ENCODE measurements around the gene BDNF. TPM values are rescaled to one million over a fixed set of nuclear protein-coding genes. Genes with fewer than 3 reads are reported as not detected.

The BDNF gene
- total RNA-seq, 2 donors from 2014 or later = 0.10 to 0.40 TPM

DNA sequence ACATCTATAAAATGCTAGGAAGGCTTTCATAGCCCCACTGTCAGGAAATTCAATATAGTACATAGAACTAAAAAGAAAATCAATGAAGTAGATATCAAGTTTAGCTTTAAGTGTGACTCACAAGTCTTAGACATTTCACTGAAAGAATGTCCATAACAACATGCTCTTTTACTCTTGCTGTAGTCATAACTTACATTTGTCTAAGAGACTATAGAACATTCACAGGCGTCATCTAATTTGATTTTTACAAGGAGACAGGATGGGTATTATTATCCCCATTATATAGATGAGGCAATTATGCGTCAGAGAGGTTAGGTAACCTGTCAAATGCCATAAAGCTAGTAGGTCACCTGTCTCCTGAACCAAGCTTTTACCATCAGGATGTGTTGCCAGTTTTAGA is 36.9 kb downstream of the BDNF start:
- no peak for DNase-seq
- H3K9ac ChIP-seq (ENCODE audit: low read depth in 2 of 2, low read length in 2 of 2) = no peak overlapping the region
- no peaks in the 10 kb centered on the region for H3K4me1 ChIP-seq
- H3K36me3 ChIP-seq = no peaks in the 10 kb centered on the region
- H3K27ac ChIP-seq = no peak overlapping the region
- H3K27me3 ChIP-seq = no peaks in the 10 kb centered on the region
- intact Hi-C loops (cut with DNase I) = no loop called here
- H3K9me3 ChIP-seq = no peaks in the 10 kb centered on the region
- TF ChIP-seq, protein P1, sequence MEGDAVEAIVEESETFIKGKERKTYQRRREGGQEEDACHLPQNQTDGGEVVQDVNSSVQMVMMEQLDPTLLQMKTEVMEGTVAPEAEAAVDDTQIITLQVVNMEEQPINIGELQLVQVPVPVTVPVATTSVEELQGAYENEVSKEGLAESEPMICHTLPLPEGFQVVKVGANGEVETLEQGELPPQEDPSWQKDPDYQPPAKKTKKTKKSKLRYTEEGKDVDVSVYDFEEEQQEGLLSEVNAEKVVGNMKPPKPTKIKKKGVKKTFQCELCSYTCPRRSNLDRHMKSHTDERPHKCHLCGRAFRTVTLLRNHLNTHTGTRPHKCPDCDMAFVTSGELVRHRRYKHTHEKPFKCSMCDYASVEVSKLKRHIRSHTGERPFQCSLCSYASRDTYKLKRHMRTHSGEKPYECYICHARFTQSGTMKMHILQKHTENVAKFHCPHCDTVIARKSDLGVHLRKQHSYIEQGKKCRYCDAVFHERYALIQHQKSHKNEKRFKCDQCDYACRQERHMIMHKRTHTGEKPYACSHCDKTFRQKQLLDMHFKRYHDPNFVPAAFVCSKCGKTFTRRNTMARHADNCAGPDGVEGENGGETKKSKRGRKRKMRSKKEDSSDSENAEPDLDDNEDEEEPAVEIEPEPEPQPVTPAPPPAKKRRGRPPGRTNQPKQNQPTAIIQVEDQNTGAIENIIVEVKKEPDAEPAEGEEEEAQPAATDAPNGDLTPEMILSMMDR (IDR thresholded peaks at IDR 0.05) = no peak
- no peak overlapping the region for H3K4me3 ChIP-seq

DNA sequence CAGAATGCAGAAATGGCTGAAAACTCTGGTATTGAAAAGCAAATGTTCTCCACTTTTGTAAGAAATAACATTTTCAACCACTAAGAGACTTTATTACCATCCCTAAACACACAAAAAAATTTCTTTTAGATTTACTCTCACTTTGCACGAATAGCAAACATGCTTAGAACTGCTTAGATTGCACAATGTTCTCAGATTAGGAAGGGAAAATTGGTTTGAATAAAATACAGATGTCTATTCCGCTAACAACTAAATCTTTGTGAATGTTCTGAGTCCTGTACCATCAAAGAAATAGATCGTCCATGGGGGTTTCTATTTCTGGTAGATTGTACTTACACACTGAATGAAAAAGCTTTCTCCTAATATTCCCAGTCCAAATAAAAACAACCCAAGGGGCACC is 40.1 kb downstream of the BDNF start:
- H3K4me3 ChIP-seq = no peak overlapping the region
- no peaks in the 10 kb centered on the region for H3K9me3 ChIP-seq
- no peaks in the 10 kb centered on the region for H3K36me3 ChIP-seq
- no peak overlapping the region for H3K27ac ChIP-seq
- H3K9ac ChIP-seq (ENCODE audit: low read depth in 2 of 2, low read length in 2 of 2) = no peak overlapping the region
- TF ChIP-seq, protein P1 (IDR thresholded peaks at IDR 0.05) = no peak
- DNase-seq = no peak
- H3K27me3 ChIP-seq = no peaks in the 10 kb centered on the region
- no peaks in the 10 kb centered on the region for H3K4me1 ChIP-seq
- intact Hi-C loops (cut with DNase I) = no loop called here

DNA sequence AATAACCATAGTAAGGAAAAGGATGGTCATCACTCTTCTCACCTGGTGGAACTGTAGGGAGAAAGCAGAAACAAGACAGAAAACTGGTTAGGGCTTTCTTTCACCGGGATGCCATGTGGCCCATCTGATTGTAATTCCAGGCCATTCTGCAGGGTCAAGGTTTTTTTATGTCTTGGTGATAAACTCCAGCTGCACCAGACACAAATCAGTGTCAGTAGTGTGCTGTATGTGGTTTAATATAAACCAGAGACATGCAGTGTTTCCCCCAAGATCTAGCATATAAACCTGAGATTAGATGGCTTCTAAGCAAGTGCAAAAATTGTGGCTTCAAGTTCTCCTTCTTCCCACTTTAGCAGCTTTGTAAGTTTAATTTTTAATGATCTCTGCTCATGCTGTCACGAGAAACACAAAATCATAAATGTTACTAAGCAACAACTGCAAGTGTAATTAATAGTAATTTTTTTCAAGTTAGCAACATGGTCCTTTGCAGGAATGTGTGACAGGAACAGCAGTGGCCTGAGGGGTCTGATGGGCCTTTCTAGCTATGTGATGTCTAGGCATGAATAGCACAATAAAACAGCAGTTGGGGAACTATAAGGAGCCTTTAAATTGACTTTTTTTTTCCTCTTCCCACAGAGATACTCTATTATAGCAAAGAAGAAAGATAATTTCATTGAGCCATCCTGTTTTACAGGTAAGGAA is 41.6 kb downstream of the BDNF start:
- intact Hi-C loops (cut with DNase I) = no loop called here
- no peak overlapping the region for H3K27ac ChIP-seq
- DNase-seq = no peak
- no peak overlapping the region for H3K9ac ChIP-seq (ENCODE audit: low read depth in 2 of 2, low read length in 2 of 2)
- no peaks in the 10 kb centered on the region for H3K9me3 ChIP-seq
- no peaks in the 10 kb centered on the region for H3K36me3 ChIP-seq
- H3K4me3 ChIP-seq = no peak overlapping the region
- H3K27me3 ChIP-seq = no peaks in the 10 kb centered on the region
- TF ChIP-seq, protein P1 (IDR thresholded peaks at IDR 0.05) = no peak
- no peaks in the 10 kb centered on the region for H3K4me1 ChIP-seq

DNA sequence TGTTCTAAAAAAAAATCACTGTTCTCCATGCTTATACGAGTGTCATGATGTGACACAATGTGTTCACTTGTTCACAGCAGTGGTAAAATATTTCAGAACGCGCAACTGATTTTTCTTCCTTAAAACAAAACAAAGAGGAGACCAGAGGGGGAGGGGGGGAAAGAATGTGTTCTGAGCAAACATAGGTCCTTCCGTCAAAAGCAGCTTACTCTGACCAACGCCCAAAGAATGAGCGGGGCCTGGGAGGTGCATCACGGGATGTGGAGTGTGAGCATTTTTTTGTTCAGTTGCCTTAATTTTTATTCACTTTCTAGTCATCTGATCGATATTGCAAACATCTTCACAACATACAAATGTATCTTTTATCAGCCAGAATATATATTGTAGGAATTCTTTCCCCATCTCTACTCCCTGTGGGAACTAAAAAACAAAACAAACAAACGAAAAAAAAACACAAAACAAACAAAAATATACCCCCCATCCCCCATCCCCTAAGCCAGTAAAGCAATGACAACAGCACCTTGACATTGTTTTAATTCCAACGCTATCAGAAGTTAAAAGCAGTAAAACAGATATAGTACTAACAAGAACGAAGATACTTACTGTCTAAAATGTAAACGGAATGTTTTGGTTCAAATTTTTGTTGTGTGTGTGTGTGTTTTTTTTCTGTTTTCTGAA is 43.3 kb downstream of the BDNF start:
- Histone ChIP-seq H3K4me1 (no peaks in the 10 kb centered on the region), H3K27ac (no peak overlapping the region), H3K4me3 (no peak overlapping the region), H3K9ac (ENCODE audit: low read depth in 2 of 2, low read length in 2 of 2) (no peak overlapping the region), H3K27me3 (no peaks in the 10 kb centered on the region), H3K9me3 (no peaks in the 10 kb centered on the region), H3K36me3 (no peaks in the 10 kb centered on the region)
- intact Hi-C loops (cut with DNase I) = no loop called here
- no peak for DNase-seq
- TF ChIP-seq, protein P1 (IDR thresholded peaks at IDR 0.05) = no peak

DNA sequence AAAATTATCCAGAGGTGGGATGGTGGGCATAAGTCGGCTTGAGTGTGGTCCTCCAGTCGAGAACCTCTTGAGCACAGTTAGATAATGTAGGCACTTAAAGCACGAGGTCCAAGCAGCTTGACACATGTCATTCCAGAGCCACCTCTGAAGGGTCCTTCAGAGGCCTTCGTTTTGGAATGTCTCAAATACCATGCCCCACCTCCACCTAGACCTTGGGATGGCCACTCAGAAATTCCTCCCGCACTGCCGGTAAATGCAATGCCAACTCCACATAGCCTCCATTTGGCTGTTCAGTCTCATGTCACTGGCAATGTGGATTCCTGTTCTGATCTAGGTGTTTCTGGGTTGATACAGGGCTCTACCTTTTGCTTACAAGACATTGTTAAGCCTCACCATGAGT is 43.9 kb downstream of the BDNF start:
- intact Hi-C loops (cut with DNase I) = no loop called here
- DNase-seq = no peak
- TF ChIP-seq, protein P1 (IDR thresholded peaks at IDR 0.05) = no peak

More for the DNA sequence above, 43.9 kb downstream of the BDNF start:
- H3K4me3 ChIP-seq = no peak overlapping the region
- no peaks in the 10 kb centered on the region for H3K27me3 ChIP-seq
- H3K9ac ChIP-seq (ENCODE audit: low read depth in 2 of 2, low read length in 2 of 2) = no peak overlapping the region
- no peaks in the 10 kb centered on the region for H3K4me1 ChIP-seq
- H3K27ac ChIP-seq = no peak overlapping the region
- no peaks in the 10 kb centered on the region for H3K36me3 ChIP-seq
- no peaks in the 10 kb centered on the region for H3K9me3 ChIP-seq

Measured in colonic mucosa (tissue), 4 donors.